Mesenteric fat pad (tissue), 1 donor: ENCODE data around the gene GNB1. TPM values are rescaled to one million over a fixed set of nuclear protein-coding genes. Genes with fewer than 3 reads are reported as not detected.
A peak's percentile ranks its signal among the peaks of the same experiment; 100 is the strongest.

Experiments used
- DNase-seq: peaks from one replicate; pipeline ENCODE4 v3.0.0-alpha.2; 2020; ENCODE audit warnings: low spot score
- total RNA-seq: library from RNA; stranded (reverse); fragmentation: NEBNext Ultra II Directional; extraction: Animal tissue kit (Norgen Biotek cat#: 25700); gene quantifications from one replicate; pipeline ENCODE4 v1.2.1, GENCODE V29; 2021
- donor health status: DM: yes; HTN: yes; CAD: no.

The GNB1 gene
- total RNA-seq, 1 donor from 2014 or later = 318 TPM

GRCh38 chr1:1922956-1923833 is 32.3 kb upstream of the GNB1 start:
- no peak for DNase-seq

GRCh38 chr1:1922702-1922955 is 31.7 kb upstream of the GNB1 start:
- DNase-seq = no peak

- no peak for DNase-seq
These were observed 31.2 kb upstream of the GNB1 start for GRCh38 chr1:1921901-1922701.

GRCh38 chr1:1921459-1921862 is 30.6 kb upstream of the GNB1 start:
- peak; percentile 88 for DNase-seq

- DNase-seq = peak; percentile 89
These were observed 29.9 kb upstream of the GNB1 start for GRCh38 chr1:1920608-1921458.

GRCh38 chr1:1920057-1920607 is 29.2 kb upstream of the GNB1 start:
- DNase-seq = no peak

GRCh38 chr1:1919304-1920056 is 28.6 kb upstream of the GNB1 start:
- DNase-seq = peak; percentile 100

- DNase-seq = no peak
These were observed 28.0 kb upstream of the GNB1 start, which contains the start of gene TMEM52 for GRCh38 chr1:1918901-1919303. TMEM52 (minus strand) TSS chr1:1919279; CDS start chr1:1919265, 14 bp downstream.

GRCh38 chr1:1917995-1918900 is 27.4 kb upstream of the GNB1 start:
- peak; percentile 89 for DNase-seq

GRCh38 chr1:1917304-1917976 is 26.6 kb upstream of the GNB1 start:
- DNase-seq = no peak

- no peak for DNase-seq
These were observed 26.0 kb upstream of the GNB1 start for GRCh38 chr1:1916851-1917251.

- DNase-seq = peak; percentile 88
These were observed 25.3 kb upstream of the GNB1 start for GRCh38 chr1:1915911-1916840.

- DNase-seq = peak; percentile 87
These were observed 24.2 kb upstream of the GNB1 start, which contains the start of gene CALML6 for GRCh38 chr1:1914971-1915692. CALML6 (plus strand) TSS chr1:1915260; CDS start chr1:1915281, 21 bp downstream.

GRCh38 chr1:1914101-1914970 is 23.4 kb upstream of the GNB1 start:
- DNase-seq = no peak

GRCh38 chr1:1911350-1912041 is 20.6 kb upstream of the GNB1 start:
- no peak for DNase-seq
